Stimulated activated CD8-positive, alpha-beta memory T cell treated with anti-CD3 and anti-CD28 coated beads, Interleukin-4, amount 100 ng/mL, for 24 hours (primary cell): ENCODE data around the gene XKR8.

ENCODE experiments used
- DNase-seq: peaks from one replicate; pipeline ENCODE4 v3.0.0-alpha.2; 2020; ENCODE audit warnings: low read depth

The XKR8 gene, protein sequence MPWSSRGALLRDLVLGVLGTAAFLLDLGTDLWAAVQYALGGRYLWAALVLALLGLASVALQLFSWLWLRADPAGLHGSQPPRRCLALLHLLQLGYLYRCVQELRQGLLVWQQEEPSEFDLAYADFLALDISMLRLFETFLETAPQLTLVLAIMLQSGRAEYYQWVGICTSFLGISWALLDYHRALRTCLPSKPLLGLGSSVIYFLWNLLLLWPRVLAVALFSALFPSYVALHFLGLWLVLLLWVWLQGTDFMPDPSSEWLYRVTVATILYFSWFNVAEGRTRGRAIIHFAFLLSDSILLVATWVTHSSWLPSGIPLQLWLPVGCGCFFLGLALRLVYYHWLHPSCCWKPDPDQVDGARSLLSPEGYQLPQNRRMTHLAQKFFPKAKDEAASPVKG

DNA sequence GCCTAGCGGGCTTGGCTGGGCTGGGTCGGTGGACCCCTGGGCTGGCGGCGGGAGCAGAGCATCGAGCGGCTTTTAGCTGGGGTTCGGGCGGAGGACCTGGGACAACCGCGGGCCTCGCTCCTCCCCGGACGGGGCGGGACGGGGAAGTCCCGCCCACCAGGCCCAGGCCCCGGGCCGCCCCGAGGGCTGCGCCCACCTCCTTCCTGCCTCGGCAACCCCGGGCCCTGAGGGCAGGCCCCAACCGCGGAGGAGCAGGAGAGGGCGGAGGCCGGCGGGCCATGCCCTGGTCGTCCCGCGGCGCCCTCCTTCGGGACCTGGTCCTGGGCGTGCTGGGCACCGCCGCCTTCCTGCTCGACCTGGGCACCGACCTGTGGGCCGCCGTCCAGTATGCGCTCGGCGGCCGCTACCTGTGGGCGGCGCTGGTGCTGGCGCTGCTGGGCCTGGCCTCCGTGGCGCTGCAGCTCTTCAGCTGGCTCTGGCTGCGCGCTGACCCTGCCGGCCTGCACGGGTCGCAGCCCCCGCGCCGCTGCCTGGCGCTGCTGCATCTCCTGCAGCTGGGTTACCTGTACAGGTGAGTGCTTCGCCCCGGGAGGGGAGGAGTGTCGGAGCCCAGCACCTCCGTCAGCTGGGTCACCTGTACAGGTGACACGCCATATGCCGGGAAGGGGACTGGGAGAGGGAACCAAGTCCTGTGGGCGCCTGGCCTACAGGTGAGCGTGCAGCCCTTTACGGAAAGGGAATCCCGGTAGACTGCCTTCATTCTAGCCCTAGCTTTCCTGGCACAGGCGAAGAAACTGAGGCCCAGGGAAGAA lies at the start of gene XKR8:
Gene XKR8 (plus strand): TSS at position 182 of the 812 bp plus-strand sequence. CDS start 97 bp downstream, at position 279.
- peak; percentile 78 for DNase-seq

DNA sequence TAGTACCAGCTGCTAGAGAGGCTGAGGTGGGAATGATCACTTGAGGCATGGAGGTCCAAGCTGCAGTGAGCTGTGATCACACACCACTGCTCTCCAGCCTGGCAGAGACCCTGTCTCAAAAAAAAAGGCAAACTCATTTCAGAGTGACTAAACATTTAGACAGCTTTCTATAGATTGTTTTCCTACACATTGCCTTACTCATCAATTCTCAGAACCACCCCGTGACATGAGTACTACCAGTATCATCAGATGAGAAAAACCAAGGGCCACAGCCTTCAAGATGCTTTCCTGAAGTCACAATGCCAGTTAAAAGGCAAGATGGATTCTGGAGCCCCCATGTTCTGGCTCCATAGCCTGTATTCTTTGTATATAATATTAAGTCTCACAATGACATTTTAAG lies 47.3 kb upstream of the XKR8 start:
- no peak for DNase-seq

DNA sequence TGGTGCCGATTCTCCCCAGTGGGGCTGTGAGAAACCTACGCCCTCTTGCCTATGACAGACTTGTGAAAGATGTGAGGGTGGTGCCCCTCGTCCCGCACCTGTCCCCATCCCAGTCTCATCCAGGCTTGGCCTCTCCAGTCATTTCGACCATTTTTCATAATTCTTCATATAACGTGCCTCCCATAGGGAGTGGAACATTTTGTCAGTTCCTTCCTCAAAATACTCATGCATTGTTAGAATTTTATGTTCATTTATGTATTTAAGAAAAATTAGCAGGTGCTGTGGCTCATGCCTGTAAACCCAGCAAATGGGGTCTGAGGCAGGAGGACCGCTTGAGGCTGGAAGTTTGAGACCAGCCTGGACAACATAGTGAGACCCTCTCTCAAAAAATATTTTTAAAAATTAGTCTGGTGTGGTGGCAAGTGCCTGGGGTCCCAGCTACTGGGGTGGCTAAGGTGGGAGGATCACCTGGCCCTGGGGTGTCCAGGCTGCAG lies 44.6 kb upstream of the XKR8 start:
- DNase-seq = no peak

DNA sequence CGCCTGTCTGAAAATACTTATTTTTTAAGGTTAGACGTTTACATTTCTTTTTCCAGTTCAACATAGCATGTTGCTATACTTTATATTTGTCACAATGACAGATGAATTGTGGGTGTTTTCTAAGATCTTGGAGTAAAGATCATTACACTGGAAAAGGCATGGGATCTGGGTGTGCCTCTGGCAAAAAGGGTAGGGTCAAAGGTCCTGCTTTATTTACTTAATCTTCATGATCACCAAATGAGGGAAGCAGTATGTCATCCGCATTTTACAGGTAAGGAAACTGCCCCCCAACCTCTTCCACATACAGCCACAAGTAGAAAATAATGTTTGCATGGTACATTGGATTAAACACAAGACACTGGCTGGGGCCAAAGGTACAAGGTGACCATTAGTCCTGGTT lies 37.5 kb upstream of the XKR8 start:
- no peak for DNase-seq

DNA sequence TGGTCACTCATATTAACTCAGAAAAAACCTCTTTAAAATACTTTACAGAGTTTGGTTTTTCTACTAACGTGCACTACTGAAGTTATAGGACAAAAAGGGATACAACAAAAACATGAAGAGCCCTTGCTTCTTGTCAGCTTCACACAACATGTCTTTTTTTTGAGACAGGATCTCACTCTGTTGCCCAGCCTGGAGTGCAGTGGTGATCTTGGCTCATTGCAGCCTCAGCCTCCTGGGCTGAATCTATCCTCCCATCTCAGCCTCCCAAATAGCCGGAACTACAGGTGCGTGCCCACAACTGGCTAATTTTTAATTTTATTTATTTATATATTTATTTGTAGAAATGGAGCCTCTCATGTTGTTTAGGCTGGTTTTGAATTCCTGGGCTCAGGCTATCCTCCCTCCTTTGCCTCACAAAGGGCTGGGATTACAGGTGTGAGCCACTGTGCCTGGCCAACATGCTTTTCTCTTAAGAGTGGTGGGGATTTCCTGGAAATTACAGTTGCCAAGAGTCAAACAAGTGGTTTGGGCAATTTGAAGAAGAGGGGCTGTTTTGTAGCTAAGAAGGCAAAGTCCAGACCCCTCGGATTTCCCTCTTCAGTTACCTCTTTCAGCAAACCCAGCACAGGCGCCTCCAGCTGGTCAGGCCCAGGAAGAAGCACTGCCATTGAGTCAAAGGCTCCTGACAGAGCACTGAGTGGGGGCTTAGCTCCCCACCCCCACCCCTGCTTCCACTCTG lies 31.4 kb upstream of the XKR8 start:
- no peak for DNase-seq

DNA sequence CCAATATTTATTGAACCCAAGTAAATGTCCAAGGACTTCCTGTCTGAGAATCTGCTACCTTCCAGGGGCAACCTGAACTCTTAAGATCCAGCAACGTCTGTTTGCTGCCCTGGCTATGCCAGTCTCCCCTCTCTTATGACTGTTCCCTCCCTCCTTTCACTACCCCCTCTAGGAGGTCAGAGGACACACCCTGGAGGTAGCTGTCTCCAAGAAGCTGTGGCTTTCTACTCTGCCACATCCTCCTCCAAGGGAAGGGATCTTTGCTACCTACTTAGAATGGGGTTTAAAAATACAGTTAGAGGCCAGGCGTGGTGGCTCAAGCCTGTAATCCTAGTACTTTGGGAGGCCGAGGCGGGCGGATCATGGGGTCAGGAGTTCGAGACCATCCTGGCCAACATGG lies 28.6 kb upstream of the XKR8 start:
- no peak for DNase-seq

DNA sequence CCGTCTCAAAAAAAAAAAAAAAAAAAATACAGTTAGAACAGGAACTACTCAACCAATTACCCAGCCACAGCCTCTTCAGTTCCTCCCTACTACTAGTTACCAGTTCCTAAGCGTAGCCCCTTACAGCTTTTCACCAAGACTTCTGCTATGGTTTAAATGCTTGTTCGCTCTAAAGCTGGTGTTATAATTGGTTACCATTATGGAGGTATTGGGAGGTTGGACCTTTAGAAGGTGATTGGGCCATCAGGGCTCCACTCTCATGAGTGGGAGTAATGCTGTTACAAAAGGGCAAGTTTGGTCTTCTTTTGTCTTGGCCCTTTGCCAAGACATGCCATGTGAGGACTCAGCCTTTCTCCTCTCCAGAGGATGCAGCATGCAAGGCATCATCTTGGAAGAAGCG lies 28.0 kb upstream of the XKR8 start:
- no peak for DNase-seq

DNA sequence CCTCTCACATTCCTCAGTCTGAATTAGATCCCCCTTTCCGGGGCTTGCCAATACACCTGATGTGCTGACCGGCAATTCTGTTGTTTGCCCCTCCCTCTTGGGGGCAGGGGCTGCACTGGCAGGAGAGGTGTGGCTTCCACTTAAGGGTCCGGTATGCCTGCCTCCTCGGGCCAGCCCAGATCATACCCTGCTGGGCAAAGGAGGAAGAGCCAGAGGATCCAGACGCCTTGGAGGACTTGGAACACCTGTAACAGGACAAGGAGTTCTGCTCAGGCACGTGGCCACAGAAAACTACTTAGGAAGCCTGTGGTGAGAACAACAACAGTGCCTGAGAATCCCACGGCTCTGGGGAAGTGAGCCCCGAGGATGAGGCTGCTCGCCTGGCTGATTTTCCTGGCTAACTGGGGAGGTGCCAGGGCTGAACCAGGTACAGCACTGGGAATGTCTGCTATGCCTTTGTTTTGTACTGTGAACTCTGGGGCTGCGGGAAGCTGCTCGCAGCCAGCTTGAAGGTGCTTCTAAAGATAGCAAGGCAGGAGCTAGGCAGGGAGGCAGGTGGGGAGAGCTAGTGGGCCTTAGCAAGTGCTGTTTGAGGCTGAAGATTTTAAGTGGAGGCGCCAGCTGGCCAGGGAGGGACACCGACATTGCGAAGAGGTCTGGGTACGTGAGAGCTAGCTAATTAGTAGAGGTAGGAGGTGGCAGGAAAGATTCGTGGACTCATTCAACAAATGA lies 24.8 kb upstream of the XKR8 start, which contains the start of gene SMPDL3B:
Gene SMPDL3B (plus strand): TSS at position 183 of the 732 bp plus-strand sequence. CDS start 184 bp downstream, at position 367.
- DNase-seq = no peak

DNA sequence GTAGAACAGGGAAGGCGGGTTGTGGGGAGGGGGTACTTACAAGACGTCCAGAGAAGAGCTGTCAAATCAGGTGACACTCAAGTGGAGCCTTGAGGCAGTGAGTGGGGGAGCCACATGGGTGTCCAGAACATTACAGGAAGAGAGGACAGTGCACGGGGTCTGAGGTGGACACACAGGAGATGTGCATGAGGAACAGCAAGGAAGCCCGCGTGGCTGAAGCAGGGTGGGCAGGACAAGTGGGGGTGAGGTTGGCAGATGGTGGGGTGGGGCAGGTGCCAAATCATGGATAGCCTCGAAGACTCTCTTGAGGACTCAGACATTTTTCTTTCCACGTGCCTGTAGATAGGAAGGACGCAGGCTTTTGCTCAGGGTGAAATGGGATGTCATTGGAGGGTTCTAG lies 24.1 kb upstream of the XKR8 start:
- DNase-seq = no peak

DNA sequence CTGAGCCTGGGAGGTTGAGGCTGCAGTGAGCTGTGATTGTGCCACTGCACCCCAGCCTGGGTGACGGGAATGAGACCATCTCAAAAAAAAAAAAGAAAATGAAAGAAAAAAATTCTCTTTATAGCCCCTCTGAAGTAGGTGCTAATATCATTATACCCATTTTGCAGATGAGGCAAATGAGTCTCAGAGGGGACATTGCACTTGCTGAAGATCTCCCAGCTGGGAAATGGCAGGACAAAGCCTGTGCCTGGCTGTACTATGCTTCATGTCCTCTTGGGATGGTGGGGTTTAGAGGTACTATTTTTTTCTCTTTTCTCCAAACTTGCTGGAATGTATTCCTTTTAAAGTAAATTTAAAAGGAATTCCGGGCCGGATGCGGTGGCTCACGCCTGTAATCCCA lies 23.4 kb upstream of the XKR8 start:
- DNase-seq = no peak

DNA sequence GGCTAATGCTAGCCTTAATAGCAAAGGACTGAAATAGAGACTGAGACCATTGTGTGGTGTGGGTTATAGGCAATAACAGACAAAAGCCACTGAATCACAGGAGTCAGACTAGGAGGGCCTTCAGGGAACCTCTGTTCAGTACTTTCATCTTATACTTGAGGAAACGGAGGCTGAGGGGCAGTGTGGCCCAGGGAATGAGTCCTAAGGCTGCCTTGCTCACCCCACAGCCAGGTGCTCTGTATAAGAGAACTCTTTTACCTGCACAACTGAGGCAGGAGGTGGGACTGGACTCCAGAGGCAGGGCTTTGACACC lies 22.3 kb upstream of the XKR8 start:
- no peak for DNase-seq

DNA sequence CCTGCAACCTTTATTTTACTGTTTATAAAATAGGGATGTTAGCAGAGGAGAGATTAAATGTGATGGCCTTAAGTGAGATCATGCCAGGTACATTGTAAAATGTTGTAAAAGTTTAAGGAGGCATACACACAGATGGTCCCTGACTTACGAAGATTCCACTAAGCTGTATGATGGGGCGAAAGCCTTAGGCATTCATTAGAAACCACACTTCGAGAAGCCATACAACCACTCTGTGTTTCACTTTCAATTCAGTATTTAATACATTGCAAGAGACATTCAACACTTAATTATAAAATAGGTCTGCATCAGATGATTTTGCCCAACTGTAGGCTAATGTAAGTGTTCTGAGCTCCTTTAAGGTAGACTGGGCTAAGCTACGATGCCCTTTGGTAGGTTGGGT lies 21.3 kb upstream of the XKR8 start:
- no peak for DNase-seq

DNA sequence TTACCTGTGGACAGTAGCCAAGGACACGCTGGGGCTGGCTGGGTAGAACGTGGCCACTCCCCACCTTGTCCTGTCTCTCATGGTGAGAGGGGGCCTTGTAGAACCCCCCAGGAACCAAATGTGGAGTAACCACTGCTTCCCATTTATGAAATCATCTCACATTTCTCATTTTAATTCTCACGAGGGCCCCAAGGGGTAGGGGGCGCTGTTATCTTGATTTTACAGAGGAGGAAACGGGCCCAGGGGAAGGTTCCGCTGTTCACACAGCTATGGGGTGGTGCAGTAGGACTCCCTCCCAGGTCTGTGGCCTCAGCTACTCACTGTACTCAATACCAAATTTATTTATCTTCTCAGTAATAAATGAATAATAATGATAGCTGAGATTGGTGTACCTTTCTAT lies 19.5 kb upstream of the XKR8 start:
- peak; percentile 42 for DNase-seq

DNA sequence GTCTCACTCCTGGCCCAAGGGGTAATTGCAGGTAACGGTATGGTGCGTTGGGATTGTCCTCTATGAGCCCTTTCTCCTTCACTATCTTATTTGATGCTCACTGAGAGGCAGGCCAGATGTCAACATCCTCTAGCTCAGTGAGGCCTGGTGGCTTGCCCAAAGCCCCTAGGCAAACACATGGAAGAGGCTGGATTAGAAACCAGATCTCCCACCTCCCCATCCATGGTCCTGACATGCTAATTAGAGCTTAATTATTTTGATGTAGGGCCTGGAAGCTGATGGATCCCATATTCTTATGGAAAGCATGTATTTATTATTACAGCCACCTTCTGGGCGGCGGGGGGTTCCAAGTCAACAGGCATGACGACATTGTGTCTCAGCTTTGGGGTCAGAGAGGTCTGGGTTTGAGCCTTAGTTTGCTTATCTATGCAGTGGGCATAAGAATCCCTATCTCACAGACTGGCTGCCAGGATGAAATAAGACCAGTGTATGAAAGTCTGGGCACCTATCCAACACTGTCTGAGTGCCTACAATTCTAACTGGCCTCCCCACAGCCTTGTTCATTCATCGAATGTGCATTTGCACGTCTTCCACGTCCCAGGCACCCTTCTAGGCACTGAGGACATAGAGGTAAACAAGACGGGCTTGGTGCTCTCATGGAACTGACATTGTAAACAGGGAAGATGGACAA lies 18.8 kb upstream of the XKR8 start:
- no peak for DNase-seq

DNA sequence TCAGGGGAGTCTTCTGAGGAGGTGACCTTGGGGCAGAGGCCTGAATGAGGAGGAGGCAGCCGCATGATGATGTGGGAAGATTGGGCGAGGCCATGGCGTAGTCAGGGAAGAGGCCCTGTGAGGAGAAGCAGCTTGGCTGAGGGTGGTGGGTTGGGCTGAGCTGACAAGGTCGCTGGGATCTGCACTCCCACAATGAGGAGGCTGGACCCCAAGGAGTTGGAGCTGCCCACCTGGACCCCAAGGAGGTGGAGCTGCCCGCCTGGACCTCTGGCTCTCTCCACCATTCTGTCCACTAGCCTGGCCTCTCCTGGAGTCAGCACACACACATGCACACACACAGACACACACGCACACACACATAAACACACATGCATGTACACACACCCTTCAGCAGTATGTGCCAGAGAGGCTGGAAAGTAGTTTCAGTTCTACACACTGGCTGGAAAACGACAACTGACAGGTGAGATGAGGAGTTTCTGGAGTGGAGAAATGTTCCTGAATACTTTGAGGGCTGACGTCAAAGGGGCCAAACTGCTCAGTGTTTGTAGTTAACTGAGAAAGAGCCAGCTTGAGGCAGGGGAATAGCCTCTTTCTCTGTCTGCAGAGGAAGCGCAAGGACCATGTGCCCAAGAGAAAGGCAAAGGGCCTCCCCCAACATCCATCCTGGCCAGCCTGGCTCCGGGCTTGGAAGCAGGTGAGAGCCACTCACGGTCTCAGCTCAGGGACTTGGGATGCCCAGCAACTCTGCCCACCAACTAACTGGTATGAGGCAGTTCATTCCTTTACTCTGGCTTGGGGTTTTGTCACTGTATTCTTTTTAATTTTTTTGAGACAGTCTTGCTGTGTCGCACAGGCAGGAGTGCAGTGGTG lies 17.9 kb upstream of the XKR8 start:
- DNase-seq = no peak

DNA sequence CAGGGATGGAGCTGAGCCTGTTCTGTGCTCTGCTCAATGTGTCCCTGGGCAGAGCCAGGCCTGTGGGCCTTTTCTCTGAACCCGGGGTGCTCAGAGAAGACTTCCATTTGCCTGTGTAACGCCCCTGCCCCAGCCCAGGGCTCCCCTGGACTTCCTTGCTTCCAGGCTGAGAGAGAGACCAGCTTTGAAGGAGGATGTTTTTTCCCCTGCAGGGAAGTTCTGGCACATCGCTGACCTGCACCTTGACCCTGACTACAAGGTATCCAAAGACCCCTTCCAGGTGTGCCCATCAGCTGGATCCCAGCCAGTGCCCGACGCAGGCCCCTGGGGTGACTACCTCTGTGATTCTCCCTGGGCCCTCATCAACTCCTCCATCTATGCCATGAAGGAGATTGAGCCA lies 14.8 kb upstream of the XKR8 start:
- no peak for DNase-seq

DNA sequence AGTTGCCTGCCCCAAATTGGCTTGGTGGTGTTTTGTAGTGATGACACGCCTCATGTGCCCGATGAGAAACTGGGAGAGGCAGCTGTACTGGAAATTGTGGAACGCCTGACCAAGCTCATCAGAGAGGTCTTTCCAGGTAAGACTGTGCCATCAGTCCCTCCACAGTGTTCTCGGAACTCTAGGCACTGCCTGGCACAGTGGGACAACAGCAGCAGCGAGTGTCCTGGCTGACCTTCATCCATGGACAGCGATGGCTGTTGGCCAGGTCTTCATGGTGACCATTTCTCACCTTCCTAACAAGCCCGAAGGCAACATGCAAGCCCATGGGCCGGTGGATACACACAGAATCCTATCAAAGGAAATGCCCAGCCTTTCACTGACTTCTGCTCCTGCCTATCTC lies 10.7 kb upstream of the XKR8 start:
- DNase-seq = no peak

DNA sequence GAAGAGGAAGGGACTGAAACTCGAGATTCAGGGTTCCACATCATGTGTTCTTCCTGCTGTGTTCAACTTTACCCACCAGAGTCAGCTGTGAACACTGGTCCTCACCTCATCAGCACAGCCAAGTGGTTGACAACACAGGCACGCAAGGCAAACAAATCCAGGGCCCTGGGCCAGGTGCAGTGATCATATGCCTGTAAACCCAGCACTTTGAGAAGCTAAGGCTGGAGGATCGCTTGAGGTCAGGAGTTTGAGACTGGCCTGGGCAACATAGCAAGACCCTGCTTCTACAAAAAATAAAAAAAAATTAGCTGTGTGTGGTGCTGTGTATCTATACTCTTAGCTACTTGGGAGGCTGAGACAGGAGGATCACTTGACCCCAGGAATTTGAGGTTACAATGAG lies 8.4 kb upstream of the XKR8 start:
- no peak for DNase-seq

DNA sequence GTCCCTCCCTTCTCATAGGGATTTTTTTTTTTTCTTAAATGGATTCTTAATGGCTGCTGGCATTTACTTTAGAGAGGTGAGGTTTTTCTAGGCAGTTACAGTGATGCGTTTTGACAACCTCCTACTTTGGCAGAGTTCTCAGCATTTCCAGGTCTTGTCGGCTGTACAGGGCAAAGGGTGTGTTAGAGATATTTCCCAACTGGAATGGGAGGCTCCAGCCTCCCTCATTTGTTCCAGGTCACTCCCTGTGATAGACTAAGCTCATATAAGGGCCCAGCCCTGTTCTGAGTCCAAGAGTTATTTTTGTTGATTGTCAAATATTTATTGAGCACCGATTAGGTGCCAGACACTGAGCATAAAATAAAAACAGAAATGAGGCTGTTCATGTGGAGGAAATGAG lies 7.6 kb upstream of the XKR8 start:
- DNase-seq = no peak

DNA sequence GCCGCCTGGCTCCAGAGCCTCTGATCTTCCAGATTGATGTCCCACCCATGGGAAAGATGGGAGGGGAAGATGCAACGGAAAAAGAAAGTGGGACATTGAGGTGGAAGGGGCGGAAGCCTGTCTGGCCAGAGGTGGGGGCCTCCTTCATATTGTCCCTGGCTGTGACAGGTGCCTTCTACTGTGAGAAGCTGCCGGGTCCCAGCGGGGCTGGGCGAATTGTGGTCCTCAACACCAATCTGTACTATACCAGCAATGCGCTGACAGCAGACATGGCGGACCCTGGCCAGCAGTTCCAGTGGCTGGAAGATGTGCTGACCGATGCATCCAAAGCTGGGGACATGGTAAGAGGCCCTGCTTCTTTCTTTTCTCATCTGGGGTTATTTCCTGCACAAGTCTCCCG lies 5.6 kb upstream of the XKR8 start:
- DNase-seq = no peak
